Smooth muscle cell of the pulmonary artery (primary cell): ENCODE data around the gene PAFAH2. TPM values are rescaled to one million over a fixed set of nuclear protein-coding genes. Genes with fewer than 3 reads are reported as not detected.

Source experiments
- total RNA-seq: library from RNA; depleted of rRNA; stranded (reverse); fragments of >200 nt; gene quantifications from 2 replicates; pipeline ENCODE4 v1.2.3, GENCODE V29; 2014

The PAFAH2 gene
- 11.2 and 12.1 TPM in 2 replicates for total RNA-seq

DNA sequence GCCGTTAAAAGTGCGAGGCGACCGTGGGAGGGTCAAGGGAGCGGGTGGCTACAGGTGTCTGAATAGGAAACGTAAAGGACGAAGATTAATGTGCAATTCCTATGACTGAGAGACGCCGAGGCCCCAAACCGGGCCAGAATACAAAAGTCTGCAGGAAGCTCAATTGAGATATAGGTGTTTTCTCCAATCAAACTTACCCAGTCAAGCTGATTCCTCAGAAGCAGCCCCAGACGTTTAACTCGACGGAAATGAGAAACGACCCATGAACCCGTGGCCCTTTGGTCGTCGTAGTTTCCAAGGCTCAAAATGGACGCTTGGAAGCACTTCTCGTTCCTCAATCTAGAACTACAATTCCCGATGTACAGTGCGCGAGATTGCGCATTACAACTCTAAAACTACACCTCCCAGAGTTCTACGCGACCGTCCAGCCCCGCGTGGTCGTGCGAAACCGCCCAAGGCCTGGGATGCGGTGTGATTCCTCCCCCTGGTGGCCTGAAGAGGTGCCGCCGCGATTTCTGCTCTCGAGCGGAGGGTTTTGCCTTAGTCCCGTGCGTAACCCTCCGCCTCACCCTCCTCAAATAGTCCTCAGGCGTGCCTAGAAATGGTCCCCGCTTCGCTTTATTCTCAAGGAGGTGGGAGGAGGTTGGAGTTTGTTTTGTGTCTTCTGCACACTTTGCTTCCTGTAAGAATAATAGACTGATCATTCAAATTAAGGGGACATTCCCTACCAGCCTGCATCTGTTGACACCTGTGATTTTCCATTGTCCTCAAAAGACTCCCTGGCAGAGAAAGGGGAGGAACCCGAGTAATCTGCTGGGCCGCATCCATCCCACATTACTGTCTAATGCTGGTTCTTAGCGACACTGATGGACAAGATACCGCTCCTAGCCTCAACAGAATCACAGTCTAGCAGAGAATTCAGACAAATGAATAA, at the start of gene PAFAH2:
PAFAH2 (minus strand) TSS at position 236 of the 934 bp plus-strand sequence. CDS start 7,247 bp downstream, outside the sequence.

GRCh38 chr1:26045722-26046245, 47.9 kb upstream of the PAFAH2 start, which contains the start of gene SLC30A2:
SLC30A2 (minus strand) TSS chr1:26046118; CDS start chr1:26045896, 222 bp downstream.

GRCh38 chr1:26021647-26022403, 24.0 kb upstream of the PAFAH2 start, which contains the start of gene EXTL1:
EXTL1 (plus strand) TSS chr1:26021775; CDS start chr1:26022647, 872 bp downstream.

Other genes starting within 250 kb of the PAFAH2 start
- 52.6 and 63.2 TPM in 2 replicates for gene SELENON, start 197.9 kb downstream of the PAFAH2 start, total RNA-seq
- gene MTFR1L, start 178.1 kb downstream of the PAFAH2 start, total RNA-seq: 45.1 and 47.3 TPM in 2 replicates
- gene AUNIP, start 138.6 kb downstream of the PAFAH2 start, total RNA-seq: 0.30 and 0.78 TPM in 2 replicates
- gene PAQR7, start 122.4 kb downstream of the PAFAH2 start, total RNA-seq: 13.6 and 15.3 TPM in 2 replicates
- 22.4 and 28.7 TPM in 2 replicates for gene STMN1, start 91.6 kb downstream of the PAFAH2 start, total RNA-seq
- 0.20 and 0.33 TPM in 2 replicates for gene EXTL1, start 23.7 kb upstream of the PAFAH2 start, total RNA-seq
- not detected in 2 replicates for gene SLC30A2, start 48.1 kb upstream of the PAFAH2 start, total RNA-seq
- gene TRIM63, start 69.6 kb upstream of the PAFAH2 start, total RNA-seq: 0.07 and 0.30 TPM in 2 replicates
- 3.5 and 4.1 TPM in 2 replicates for gene PDIK1L, start 113.8 kb upstream of the PAFAH2 start, total RNA-seq
- not detected in 2 replicates for gene FAM110D, start 161.0 kb upstream of the PAFAH2 start, total RNA-seq
- not detected in 2 replicates for gene C1orf232, start 170.9 kb upstream of the PAFAH2 start, total RNA-seq
- gene ZNF593, start 171.8 kb upstream of the PAFAH2 start, total RNA-seq: 13.6 and 14.0 TPM in 2 replicates
- gene ZNF593OS, start 173.8 kb upstream of the PAFAH2 start, total RNA-seq: not detected in 2 replicates
- gene CNKSR1, start 179.4 kb upstream of the PAFAH2 start, total RNA-seq: 0.07 and 0.69 TPM in 2 replicates
- not detected in 2 replicates for gene CATSPER4, start 192.5 kb upstream of the PAFAH2 start, total RNA-seq
- 6.1 and 6.9 TPM in 2 replicates for gene CEP85, start 236.1 kb upstream of the PAFAH2 start, total RNA-seq